ENCODE results near the gene HKDC1.
"Not testable (repeated sequence)": the region's sequence is repeated elsewhere in the genome, so short reads cannot be mapped to it uniquely, and the experiment has no call there.

Gene HKDC1

DNA sequence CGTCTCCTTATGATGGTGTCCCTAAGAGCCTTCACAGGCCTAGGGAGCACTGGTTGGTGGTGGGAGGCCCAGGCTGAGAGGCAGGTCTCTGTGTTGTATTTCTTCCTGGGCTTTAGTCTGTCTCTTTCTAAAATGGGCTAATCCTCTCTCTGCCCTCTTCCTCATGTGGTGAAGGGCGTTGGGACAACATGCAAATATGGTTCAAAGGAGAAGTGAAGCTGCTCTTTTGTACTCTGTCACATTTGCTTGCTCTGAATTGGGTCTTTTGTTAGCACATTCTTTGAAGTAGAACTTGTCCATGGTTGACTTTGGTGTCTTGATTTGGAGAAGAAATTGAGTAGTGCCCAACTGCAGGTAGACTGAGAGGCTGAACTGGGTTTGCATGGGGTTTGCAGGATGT is 59.0 kb downstream of the HKDC1 start:
- DNase-seq = no peak

DNA sequence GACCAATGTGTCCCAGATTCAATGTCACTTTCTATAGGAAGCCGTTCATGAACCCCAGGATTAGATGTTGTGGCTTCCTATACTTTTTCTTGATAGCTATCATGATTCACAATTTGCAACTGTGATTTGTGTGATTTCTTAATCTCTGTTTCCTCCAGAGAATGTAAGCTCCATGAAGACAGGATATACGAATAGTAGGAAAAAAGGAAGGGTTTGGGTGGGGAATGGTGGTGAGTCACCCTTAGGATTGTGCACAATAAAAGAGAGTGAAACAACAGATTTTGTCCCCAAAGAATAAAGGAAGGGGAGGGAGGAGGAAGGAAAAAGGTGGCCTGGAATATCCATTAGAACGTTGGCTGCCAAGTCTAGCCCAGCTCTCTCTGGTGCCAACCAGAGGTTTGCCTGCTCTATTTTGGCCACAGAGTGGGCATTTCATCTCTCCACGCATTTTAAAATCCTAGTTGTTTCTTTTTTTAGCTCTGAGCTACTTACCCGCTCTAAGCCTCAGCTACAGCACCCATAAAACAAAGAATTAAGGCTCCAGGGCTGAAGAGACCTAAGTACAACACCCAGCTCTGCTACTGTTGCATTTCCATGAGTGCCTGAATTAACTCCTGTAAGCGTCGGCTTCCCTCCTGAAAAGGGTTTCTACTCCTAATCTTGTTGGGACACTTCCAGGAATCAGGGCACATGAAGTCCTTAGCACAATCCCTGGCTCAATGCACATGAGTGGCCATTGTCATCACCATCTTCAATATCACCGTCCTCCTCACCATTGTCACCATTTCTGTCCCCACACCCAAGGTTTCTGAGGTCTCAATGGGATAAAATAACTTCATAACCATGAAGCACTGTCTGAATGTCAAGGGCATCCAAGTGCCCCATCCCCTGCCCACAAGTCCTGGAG is 61.6 kb downstream of the HKDC1 start:
- no peak for DNase-seq

- not testable (repeated sequence) for DNase-seq
Measured at GRCh38 chr10:69284402-69284801, 64.3 kb downstream of the HKDC1 start.

DNA sequence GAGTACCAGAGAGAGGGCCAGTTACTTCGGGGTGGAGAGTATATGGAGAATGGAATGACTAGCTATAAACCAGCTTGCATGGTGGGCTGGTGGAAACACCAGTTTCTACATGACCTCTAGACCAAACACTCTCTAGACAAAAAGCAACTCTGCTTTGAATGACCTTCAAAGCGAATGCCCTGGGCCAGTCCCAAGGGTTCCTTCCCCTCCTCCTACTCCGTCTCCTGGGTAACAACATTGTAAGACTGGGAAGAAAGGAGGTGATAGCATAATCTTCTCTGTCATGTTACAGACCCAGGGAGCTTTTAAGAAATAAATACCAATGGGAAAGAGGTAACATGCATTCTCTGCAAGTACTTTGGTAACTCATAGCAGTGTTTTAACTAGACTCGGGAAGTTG is 65.6 kb downstream of the HKDC1 start:
- no peak for DNase-seq

DNA sequence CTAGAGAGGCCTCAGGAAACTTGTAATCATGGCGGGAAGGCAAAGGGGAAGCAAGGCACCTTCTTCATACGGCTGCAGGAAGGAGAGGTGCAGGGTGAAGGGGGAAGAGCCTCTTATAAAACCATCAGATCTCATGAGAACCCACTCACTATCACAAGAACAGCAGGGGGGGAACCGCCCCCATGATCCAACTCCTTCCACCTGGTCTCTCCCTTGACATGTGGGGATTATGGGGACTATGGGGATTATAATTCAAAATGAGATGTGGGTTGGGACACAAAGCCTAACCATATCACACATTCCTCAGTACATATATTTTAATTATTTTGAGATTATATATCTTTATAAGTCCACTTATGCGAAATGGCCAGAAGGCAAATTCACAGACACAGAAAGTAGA is 67.0 kb downstream of the HKDC1 start:
- DNase-seq = no peak

DNA sequence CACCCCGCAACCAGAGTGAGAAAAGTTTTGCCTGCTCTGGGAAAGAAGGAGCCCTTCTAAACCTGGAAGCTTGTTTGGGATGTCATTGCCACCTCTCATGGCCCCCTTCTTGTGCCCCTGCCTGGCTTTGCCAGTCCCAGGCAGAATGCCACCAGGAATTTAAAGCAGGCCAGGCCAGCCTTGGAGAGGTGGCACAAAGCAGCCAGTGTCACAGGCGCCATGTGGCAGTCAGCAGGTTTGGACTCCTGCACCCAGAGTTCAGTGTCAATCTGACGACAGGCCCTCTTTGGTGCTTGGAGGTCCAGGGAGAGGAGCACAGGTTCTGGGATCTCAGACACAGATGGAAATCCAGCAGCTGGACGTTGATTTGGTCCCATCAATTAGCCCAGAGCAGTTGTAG is 70.9 kb downstream of the HKDC1 start:
- DNase-seq = no peak

- no peak for DNase-seq
Measured at GRCh38 chr10:69292459-69292858, 72.3 kb downstream of the HKDC1 start.

DNA sequence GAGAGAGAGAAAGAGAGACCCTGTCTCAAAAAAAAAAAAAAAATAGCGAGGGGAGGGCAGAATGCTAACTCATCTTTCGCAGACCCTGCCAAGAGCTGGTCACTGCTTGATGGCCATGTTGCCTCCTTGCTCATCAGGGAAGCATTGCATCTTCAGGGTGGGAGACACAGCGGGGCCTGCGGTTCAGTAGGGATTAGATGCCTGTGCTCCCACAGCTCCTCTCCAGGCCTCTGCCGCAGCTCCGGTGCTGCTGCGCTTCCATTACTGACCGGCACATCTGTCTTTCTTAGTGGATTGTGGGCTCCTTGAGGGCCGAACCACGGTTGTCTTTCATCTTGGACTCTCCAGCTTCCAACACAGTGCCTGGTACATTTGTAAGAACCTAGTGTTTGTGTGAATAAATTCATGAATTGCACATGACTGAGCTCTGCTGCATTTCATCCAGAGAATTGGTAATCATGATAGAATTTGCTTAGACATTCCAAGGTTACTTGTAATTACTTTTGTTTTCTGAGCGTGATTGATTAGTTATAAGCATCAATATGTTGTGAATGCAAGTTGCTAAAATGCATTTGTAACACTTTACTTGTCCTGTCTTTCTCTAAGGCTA is 75.0 kb downstream of the HKDC1 start:
- no peak for DNase-seq

DNA sequence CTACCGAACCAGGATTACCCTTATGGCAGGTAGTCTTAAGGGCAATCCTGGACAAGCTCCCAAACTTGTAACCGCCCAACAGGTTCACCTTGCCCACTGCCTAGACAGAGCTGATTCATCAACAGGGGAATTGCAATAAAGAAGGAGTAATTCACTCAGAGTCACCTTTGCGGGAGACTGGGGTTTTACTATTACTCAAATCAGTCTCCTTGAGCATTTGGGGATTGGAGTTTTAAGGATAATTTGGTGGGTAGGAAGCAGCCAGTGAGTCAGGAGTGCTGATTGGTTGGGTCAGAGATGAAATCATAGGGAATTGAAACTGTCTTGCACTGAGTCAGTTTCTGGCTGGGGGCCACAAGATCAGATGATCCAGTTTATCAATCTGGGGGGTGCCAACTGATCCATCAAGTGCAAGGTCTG is 83.5 kb downstream of the HKDC1 start:
- DNase-seq = peak; percentile 32

DNA sequence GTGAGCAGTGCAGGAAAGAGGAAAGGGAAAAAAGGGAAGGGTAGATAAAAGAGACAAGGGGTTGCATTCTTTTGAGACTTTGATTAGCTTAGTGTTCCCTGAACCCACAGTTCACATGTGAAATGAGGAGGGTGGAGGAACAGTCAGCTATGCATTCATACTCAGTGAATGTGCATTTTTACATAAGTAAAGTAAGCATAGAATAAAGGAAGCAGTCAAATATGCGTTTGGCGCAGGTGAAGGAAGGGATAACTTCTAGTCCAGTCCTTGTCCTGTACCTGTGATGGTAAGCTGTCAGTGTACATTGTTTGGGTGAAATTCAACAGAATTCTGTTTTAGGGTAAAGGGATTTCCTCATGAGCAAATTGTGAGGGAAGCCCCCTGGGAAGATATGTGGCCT is 86.3 kb downstream of the HKDC1 start:
- no peak for DNase-seq

GRCh38 chr10:69307434-69307833 is 87.3 kb downstream of the HKDC1 start:
- no peak for DNase-seq

- DNase-seq = not testable (repeated sequence)
Measured at GRCh38 chr10:69308304-69308703, 88.2 kb downstream of the HKDC1 start.

DNA sequence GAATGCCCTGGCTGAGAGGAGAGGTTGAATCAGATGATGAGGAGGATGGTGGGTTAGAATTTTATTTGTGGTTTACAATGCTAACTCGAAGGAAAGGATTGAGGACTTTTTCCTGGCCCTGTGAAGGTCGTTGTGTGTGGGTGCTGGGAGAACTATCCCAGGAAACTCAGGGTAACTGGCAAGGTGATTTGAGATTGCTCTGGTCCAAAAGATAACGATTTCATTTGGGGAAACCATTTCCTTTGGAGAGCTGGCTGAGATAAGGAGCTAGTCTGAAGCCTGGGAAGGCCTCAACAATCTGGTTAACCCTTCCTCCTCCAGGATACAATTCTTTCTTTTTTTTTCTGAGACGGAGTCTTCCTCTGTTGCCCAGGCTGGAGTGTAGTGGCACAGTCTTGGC is 91.2 kb downstream of the HKDC1 start:
- no peak for DNase-seq

DNA sequence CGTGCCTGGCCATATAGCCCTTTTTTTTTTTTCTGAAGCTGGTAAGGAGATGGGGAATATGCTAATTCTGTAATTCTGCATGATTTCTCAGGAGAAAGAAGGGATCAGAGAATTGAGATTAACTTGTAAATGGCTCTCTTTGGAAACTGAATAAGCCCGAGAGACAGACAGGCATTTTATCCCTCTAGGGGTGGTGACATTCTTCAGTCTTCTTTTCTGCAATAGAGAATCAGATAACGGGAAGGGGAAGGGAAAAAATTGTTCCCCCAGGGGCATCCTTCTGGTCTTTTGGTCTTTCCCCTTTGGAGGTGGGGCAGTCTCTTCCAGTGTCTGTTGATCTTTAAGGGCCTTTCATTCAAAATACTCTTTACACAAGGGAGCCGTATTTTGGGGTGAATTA is 92.4 kb downstream of the HKDC1 start:
- DNase-seq = no peak

DNA sequence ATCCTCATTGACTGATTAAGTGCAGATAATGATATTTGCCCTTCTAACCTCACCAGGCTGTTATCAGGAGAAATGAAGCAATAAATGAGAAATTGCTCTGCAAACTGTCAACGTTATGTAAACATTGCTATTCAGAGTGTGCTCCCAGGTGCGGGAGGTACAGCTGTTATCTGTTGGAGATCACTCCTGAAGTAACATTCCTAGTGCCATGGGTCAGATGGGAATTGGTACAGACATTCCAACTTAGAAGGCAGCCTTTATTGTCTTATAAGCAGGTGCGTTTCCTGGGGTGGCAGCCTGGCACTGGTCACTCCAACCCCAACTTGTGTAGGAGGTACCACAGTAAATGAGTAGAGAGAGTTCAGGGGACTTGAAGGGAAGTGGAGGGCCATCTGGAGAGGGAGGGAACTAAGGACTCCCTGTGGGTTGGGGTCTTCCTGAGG is 95.0 kb downstream of the HKDC1 start:
- DNase-seq = no peak

GRCh38 chr10:69315610-69316312 is 95.6 kb downstream of the HKDC1 start:
- no peak for DNase-seq

GRCh38 chr10:69316313-69317059 is 96.4 kb downstream of the HKDC1 start:
- DNase-seq = peak; percentile 39

All from fibroblast of skin of back (primary cell).